Kidney epithelial cell (primary cell): ENCODE measurements around the gene KCNMA1. TPM values are rescaled to one million over a fixed set of nuclear protein-coding genes. Genes with fewer than 3 reads are reported as not detected.

Source experiments
- DNase-seq: peaks from one replicate; pipeline ENCODE4 v3.0.0-alpha.2; 2010; ENCODE audit warnings: low read depth
- H3K27me3 ChIP-seq: 2 replicates; pipeline ENCODE4 v1.6.0; 2011; ENCODE audit warnings: low read length; ENCODE audit not compliant: control insufficient read depth, insufficient read depth
- H3K36me3 ChIP-seq: 2 replicates; pipeline ENCODE4 v1.5.1; 2011; ENCODE audit warnings: low read length; ENCODE audit not compliant: control insufficient read depth, insufficient read depth
- H3K4me3 ChIP-seq: 2 replicates; pipeline ENCODE4 v1.5.1; 2011; ENCODE audit warnings: low read depth, mild to moderate bottlenecking, control low read depth, low read length
- CTCF ChIP-seq: IDR thresholded peaks from 2 replicates; pipeline ENCODE4 v1.5.1; 2011; ENCODE audit warnings: mild to moderate bottlenecking, moderate library complexity, low read length, control low read depth, inconsistent platforms; ENCODE audit not compliant: insufficient read depth, poor library complexity, severe bottlenecking
- total RNA-seq: library from RNA; depleted of rRNA; stranded (reverse); fragments of >200 nt; gene quantifications from 2 replicates; pipeline ENCODE4 v1.2.3, GENCODE V29; 2015

Gene KCNMA1
- total RNA-seq, 1 donor from 2014 or later: 18.9 TPM

DNA sequence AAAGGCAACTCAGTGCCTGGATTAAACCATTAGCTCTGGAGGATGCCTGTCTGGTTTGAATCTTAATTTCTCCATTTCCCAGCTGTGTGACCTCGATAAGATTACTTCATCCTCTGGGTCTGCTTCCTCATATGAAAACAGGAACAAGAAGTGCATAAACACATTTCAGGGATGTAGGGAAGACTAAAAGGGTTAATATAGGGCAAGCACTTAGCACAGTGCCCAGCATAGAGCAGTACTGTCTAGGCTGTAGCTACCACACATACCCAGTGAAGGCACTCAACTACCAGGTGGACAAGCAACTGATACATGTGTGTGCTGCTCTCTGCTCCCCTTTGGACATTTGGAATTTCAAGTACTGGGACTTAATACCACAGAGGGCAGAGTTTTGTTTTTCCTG lies 85.4 kb downstream of the KCNMA1 start:
- no peak for DNase-seq
- no peaks in the 10 kb centered on the region for H3K27me3 ChIP-seq
- no peak overlapping the region for H3K4me3 ChIP-seq
- no peak for TF ChIP-seq CTCF
- no peaks in the 10 kb centered on the region for H3K36me3 ChIP-seq

DNA sequence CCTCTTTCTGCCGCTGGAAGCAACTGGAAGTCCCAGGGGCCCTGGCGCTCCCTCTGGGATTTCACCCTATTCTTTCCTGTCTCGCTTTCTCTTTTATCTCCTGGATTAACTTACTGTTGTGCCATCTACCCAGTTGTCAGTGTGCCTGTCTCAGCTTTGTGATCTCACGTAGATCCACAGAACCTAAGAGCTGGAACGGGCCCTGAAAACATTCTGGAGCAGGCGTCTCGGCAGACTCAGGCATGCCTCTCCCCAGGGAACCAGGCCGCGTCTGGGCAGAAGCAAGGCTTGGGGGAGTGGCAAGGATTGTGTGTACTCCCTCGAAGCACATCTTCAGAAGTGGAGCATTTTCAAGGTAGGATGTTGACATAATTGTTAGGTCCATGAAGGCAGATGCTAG lies 87.2 kb downstream of the KCNMA1 start:
- no peaks in the 10 kb centered on the region for H3K27me3 ChIP-seq
- DNase-seq: no peak
- H3K4me3 ChIP-seq: no peak overlapping the region
- no peaks in the 10 kb centered on the region for H3K36me3 ChIP-seq
- TF ChIP-seq CTCF: no peak

DNA sequence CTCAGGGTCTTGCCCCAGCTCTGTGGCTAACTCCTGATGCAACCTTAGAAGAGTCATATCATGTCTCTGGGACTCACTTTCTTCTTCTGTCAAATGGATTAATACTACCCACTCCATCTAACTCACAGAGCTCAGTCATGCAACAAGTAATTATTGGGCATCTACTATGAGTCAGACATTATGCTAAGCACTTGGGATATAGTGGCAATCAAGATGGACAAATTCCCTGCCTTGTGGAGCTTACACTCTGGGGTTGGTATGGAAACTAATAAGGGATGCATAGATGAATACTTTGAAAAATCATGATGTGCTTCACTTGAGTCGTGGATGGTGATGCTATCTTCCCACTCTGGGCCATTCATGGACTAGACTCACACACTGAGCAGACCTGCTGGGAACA lies 88.9 kb downstream of the KCNMA1 start:
- no peak overlapping the region for H3K4me3 ChIP-seq
- DNase-seq: no peak
- no peaks in the 10 kb centered on the region for H3K27me3 ChIP-seq
- no peaks in the 10 kb centered on the region for H3K36me3 ChIP-seq
- TF ChIP-seq CTCF: no peak

- no peak overlapping the region for H3K4me3 ChIP-seq
- DNase-seq: no peak
- TF ChIP-seq CTCF: no peak
- no peaks in the 10 kb centered on the region for H3K36me3 ChIP-seq
- H3K27me3 ChIP-seq: no peaks in the 10 kb centered on the region
Observed at GRCh38 chr10:77548157-77548556, 89.5 kb downstream of the KCNMA1 start.

GRCh38 chr10:77547307-77548050 lies 90.1 kb downstream of the KCNMA1 start:
- Histone ChIP-seq H3K36me3 (no peaks in the 10 kb centered on the region), H3K4me3 (no peak overlapping the region), H3K27me3 (no peaks in the 10 kb centered on the region)
- no peak for TF ChIP-seq CTCF
- no peak for DNase-seq

GRCh38 chr10:77546042-77546441 lies 91.6 kb downstream of the KCNMA1 start:
- TF ChIP-seq CTCF: no peak
- Histone ChIP-seq H3K27me3 (no peaks in the 10 kb centered on the region), H3K36me3 (no peaks in the 10 kb centered on the region), H3K4me3 (no peak overlapping the region)
- DNase-seq: no peak
